Upper lobe of right lung (tissue), 1 donor: ENCODE measurements around the gene SEC24C. TPM values are rescaled to one million over a fixed set of nuclear protein-coding genes. Genes with fewer than 3 reads are reported as not detected.

Experiments
- ATAC-seq: fragments of 200-7000 bp; cut with Tn5 transposase; one replicate; pipeline ENCODE4 v1.9.1; 2020; ENCODE audit warnings: mild to moderate bottlenecking, moderate library complexity
- DNase-seq: peaks from one replicate; pipeline ENCODE4 v3.0.0-alpha.2; 2020
- H3K27ac ChIP-seq: fragments of 200-600 bp; one replicate; pipeline ENCODE4 v1.8.0; 2022
- H3K27me3 ChIP-seq: fragments of 200-600 bp; one replicate; pipeline ENCODE4 v1.8.0; 2022; ENCODE audit warnings: mild to moderate bottlenecking
- H3K36me3 ChIP-seq: fragments of 200-600 bp; one replicate; pipeline ENCODE4 v1.8.0; 2022
- H3K4me1 ChIP-seq: fragments of 200-600 bp; one replicate; pipeline ENCODE4 v1.8.0; 2022
- H3K4me3 ChIP-seq: fragments of 200-600 bp; one replicate; pipeline ENCODE4 v1.8.0; 2022; ENCODE audit warnings: mild to moderate bottlenecking
- H3K9me3 ChIP-seq: fragments of 200-600 bp; one replicate; pipeline ENCODE4 v1.8.0; 2022
- CTCF ChIP-seq: fragments of 200-600 bp; IDR thresholded peaks from one replicate; pipeline ENCODE4 v1.8.0; 2022; ENCODE audit warnings: antibody characterized with exemption
- intact Hi-C: fragments of 100-400 bp; cut with DNase I; formaldehyde crosslinking; loops from one replicate; pipeline ENCODE4 v1.11.0; 2022
- total RNA-seq: library from RNA; stranded (reverse); fragmentation: NEBNext Ultra II Directional; extraction: Animal tissue kit (Norgen Biotek cat#: 25700); gene quantifications from one replicate; pipeline ENCODE4 v1.2.1, GENCODE V29; 2021
- donor health status: DM: no; HTN: yes; CAD: no; lungs with severe emphysema.

The SEC24C gene
- total RNA-seq, 1 donor from 2014 or later: 71.0 TPM

- no peak for ATAC-seq
- no peak for DNase-seq
Measured at GRCh38 chr10:73780301-73780700, 36.1 kb downstream of the SEC24C start.

GRCh38 chr10:73780966-73781365 lies 36.8 kb downstream of the SEC24C start:
- no peaks in the 10 kb centered on the region for H3K9me3 ChIP-seq
- intact Hi-C loops: no loop called here
- peaks cover 33% of the 10 kb centered on the region for H3K36me3 ChIP-seq
- ATAC-seq (no peak), DNase-seq (no peak)
- peak overlapping the region; percentile 91 for H3K27ac ChIP-seq
- no peaks in the 10 kb centered on the region for H3K27me3 ChIP-seq
- no peak for TF ChIP-seq CTCF
- H3K4me1 ChIP-seq: peaks cover 29% of the 10 kb centered on the region
- peak overlapping the region; percentile 91 for H3K4me3 ChIP-seq

More at GRCh38 chr10:73780301-73780700, 36.1 kb downstream of the SEC24C start:
- Histone ChIP-seq H3K4me3 (no peak overlapping the region), H3K4me1 (peaks cover 35% of the 10 kb centered on the region), H3K27me3 (no peaks in the 10 kb centered on the region), H3K27ac (no peak overlapping the region), H3K9me3 (no peaks in the 10 kb centered on the region), H3K36me3 (peaks cover 40% of the 10 kb centered on the region)
- intact Hi-C loops: no loop called here
- no peak for TF ChIP-seq CTCF

- Histone ChIP-seq H3K27ac (peak overlapping the region; percentile 91), H3K4me1 (peaks cover 32% of the 10 kb centered on the region), H3K27me3 (no peaks in the 10 kb centered on the region), H3K9me3 (no peaks in the 10 kb centered on the region), H3K4me3 (peak overlapping the region; percentile 91), H3K36me3 (peaks cover 27% of the 10 kb centered on the region)
- no peak for TF ChIP-seq CTCF
- DNase-seq: no peak
- peak; percentile 6 for ATAC-seq
- intact Hi-C loops: no loop called here
Measured at GRCh38 chr10:73781548-73781878, 37.3 kb downstream of the SEC24C start.

- Histone ChIP-seq H3K4me3 (peak within 1 kb of the TSS; percentile 91), H3K36me3 (peaks cover 21% of the 10 kb centered on the region), H3K27ac (peak within 1 kb of the TSS; percentile 91), H3K27me3 (no peaks in the 10 kb centered on the region), H3K4me1 (peaks cover 38% of the 10 kb centered on the region), H3K9me3 (no peaks in the 10 kb centered on the region)
- TF ChIP-seq CTCF: no peak
- ATAC-seq: peak; percentile 88
- DNase-seq: peak; percentile 96
- intact Hi-C loops: no loop called here
Measured at GRCh38 chr10:73781879-73782748, 37.9 kb downstream of the SEC24C start, which contains the start of gene CHCHD1. CHCHD1 (plus strand) TSS chr10:73782048; CDS start chr10:73782076, 28 bp downstream.

- TF ChIP-seq CTCF: no peak
- intact Hi-C loops: no loop called here
- Histone ChIP-seq H3K27me3 (no peaks in the 10 kb centered on the region), H3K4me3 (peak overlapping the region; percentile 91), H3K9me3 (no peaks in the 10 kb centered on the region), H3K4me1 (peaks cover 44% of the 10 kb centered on the region), H3K36me3 (peaks cover 17% of the 10 kb centered on the region), H3K27ac (peak overlapping the region; percentile 91)
- no peak for DNase-seq
- no peak for ATAC-seq
Measured at GRCh38 chr10:73782749-73783085, 38.5 kb downstream of the SEC24C start.
